ENCODE measurements around the gene VANGL1.
"Not testable (repeated sequence)": the region's sequence is repeated elsewhere in the genome, so short reads cannot be mapped to it uniquely, and the experiment has no call there.

Gene VANGL1

GRCh38 chr1:115624859-115625258, 16.9 kb upstream of the VANGL1 start:
- H3K9ac ChIP-seq (ENCODE audit: low read length): no peak overlapping the region
- H3K27ac ChIP-seq (ENCODE audit: low read depth, low read length): no peak overlapping the region
- H3K4me3 ChIP-seq (ENCODE audit: low read length): no peak overlapping the region
- no peaks in the 10 kb centered on the region for H3K36me3 ChIP-seq (ENCODE audit: control insufficient read depth, insufficient read depth, low read length)
- no peaks in the 10 kb centered on the region for H3K4me1 ChIP-seq (ENCODE audit: control insufficient read depth, insufficient read depth, low read length)
- H3K27me3 ChIP-seq (ENCODE audit: control insufficient read depth, insufficient read depth, low read length): no peaks in the 10 kb centered on the region

- Histone ChIP-seq H3K4me3 (ENCODE audit: low read length) (no peak overlapping the region), H3K27ac (ENCODE audit: low read depth, low read length) (no peak overlapping the region)
Observed at GRCh38 chr1:115630342-115630741, 11.4 kb upstream of the VANGL1 start.

GRCh38 chr1:115632251-115633026, 9.3 kb upstream of the VANGL1 start:
- Histone ChIP-seq H3K27me3 (ENCODE audit: control insufficient read depth, insufficient read depth, low read length) (no peaks in the 10 kb centered on the region), H3K9ac (ENCODE audit: low read length) (no peak overlapping the region), H3K4me3 (ENCODE audit: low read length) (no peak overlapping the region), H3K4me1 (ENCODE audit: control insufficient read depth, insufficient read depth, low read length) (no peaks in the 10 kb centered on the region), H3K27ac (ENCODE audit: low read depth, low read length) (no peak overlapping the region), H3K36me3 (ENCODE audit: control insufficient read depth, insufficient read depth, low read length) (no peaks in the 10 kb centered on the region)

More at GRCh38 chr1:115630342-115630741, 11.4 kb upstream of the VANGL1 start:
- no peak overlapping the region for H3K9ac ChIP-seq (ENCODE audit: low read length)
- no peaks in the 10 kb centered on the region for H3K27me3 ChIP-seq (ENCODE audit: control insufficient read depth, insufficient read depth, low read length)
- H3K36me3 ChIP-seq (ENCODE audit: control insufficient read depth, insufficient read depth, low read length): no peaks in the 10 kb centered on the region
- no peaks in the 10 kb centered on the region for H3K4me1 ChIP-seq (ENCODE audit: control insufficient read depth, insufficient read depth, low read length)

GRCh38 chr1:115633606-115634005, 8.2 kb upstream of the VANGL1 start:
- H3K9ac ChIP-seq (ENCODE audit: low read length); H3K27ac ChIP-seq (ENCODE audit: low read depth, low read length); H3K4me1 ChIP-seq (ENCODE audit: control insufficient read depth, insufficient read depth, low read length); H3K4me3 ChIP-seq (ENCODE audit: low read length); H3K27me3 ChIP-seq (ENCODE audit: control insufficient read depth, insufficient read depth, low read length); H3K36me3 ChIP-seq (ENCODE audit: control insufficient read depth, insufficient read depth, low read length): not testable (repeated sequence)

GRCh38 chr1:115637247-115637646, 4.5 kb upstream of the VANGL1 start:
- not testable (repeated sequence) for H3K4me1 ChIP-seq (ENCODE audit: control insufficient read depth, insufficient read depth, low read length); H3K9ac ChIP-seq (ENCODE audit: low read length); H3K27me3 ChIP-seq (ENCODE audit: control insufficient read depth, insufficient read depth, low read length); H3K27ac ChIP-seq (ENCODE audit: low read depth, low read length); H3K36me3 ChIP-seq (ENCODE audit: control insufficient read depth, insufficient read depth, low read length); H3K4me3 ChIP-seq (ENCODE audit: low read length)

GRCh38 chr1:115640384-115640783, 1.4 kb upstream of the VANGL1 start:
- Histone ChIP-seq H3K27me3 (ENCODE audit: control insufficient read depth, insufficient read depth, low read length) (no peaks in the 10 kb centered on the region), H3K27ac (ENCODE audit: low read depth, low read length) (no peak overlapping the region), H3K4me1 (ENCODE audit: control insufficient read depth, insufficient read depth, low read length) (peaks cover 6% of the 10 kb centered on the region), H3K4me3 (ENCODE audit: low read length) (no peak overlapping the region), H3K9ac (ENCODE audit: low read length) (no peak overlapping the region), H3K36me3 (ENCODE audit: control insufficient read depth, insufficient read depth, low read length) (no peaks in the 10 kb centered on the region)

- no peaks in the 10 kb centered on the region for H3K27me3 ChIP-seq (ENCODE audit: control insufficient read depth, insufficient read depth, low read length)
- H3K4me3 ChIP-seq (ENCODE audit: low read length): peak overlapping the region; percentile 90
- H3K4me1 ChIP-seq (ENCODE audit: control insufficient read depth, insufficient read depth, low read length): peaks cover 13% of the 10 kb centered on the region
- H3K9ac ChIP-seq (ENCODE audit: low read length): peak overlapping the region; percentile 47
- peak overlapping the region; percentile 83 for H3K27ac ChIP-seq (ENCODE audit: low read depth, low read length)
- H3K36me3 ChIP-seq (ENCODE audit: control insufficient read depth, insufficient read depth, low read length): no peaks in the 10 kb centered on the region
Observed at GRCh38 chr1:115642168-115643072, 650 bp downstream of the VANGL1 start.

- H3K9ac ChIP-seq (ENCODE audit: low read length): no peak overlapping the region
- no peaks in the 10 kb centered on the region for H3K36me3 ChIP-seq (ENCODE audit: control insufficient read depth, insufficient read depth, low read length)
- H3K4me1 ChIP-seq (ENCODE audit: control insufficient read depth, insufficient read depth, low read length): peaks cover 13% of the 10 kb centered on the region
- H3K4me3 ChIP-seq (ENCODE audit: low read length): peak overlapping the region; percentile 90
- H3K27ac ChIP-seq (ENCODE audit: low read depth, low read length): peak overlapping the region; percentile 83
- H3K27me3 ChIP-seq (ENCODE audit: control insufficient read depth, insufficient read depth, low read length): no peaks in the 10 kb centered on the region
Observed at GRCh38 chr1:115643225-115643624, 1.5 kb downstream of the VANGL1 start.

GRCh38 chr1:115643666-115644065, 1.9 kb downstream of the VANGL1 start:
- H3K27me3 ChIP-seq (ENCODE audit: control insufficient read depth, insufficient read depth, low read length): no peaks in the 10 kb centered on the region
- H3K4me3 ChIP-seq (ENCODE audit: low read length): no peak overlapping the region
- no peak overlapping the region for H3K9ac ChIP-seq (ENCODE audit: low read length)
- peaks cover 13% of the 10 kb centered on the region for H3K4me1 ChIP-seq (ENCODE audit: control insufficient read depth, insufficient read depth, low read length)
- H3K27ac ChIP-seq (ENCODE audit: low read depth, low read length): peak overlapping the region; percentile 83
- no peaks in the 10 kb centered on the region for H3K36me3 ChIP-seq (ENCODE audit: control insufficient read depth, insufficient read depth, low read length)

- Histone ChIP-seq H3K4me1 (ENCODE audit: control insufficient read depth, insufficient read depth, low read length) (peaks cover 17% of the 10 kb centered on the region), H3K27me3 (ENCODE audit: control insufficient read depth, insufficient read depth, low read length) (no peaks in the 10 kb centered on the region), H3K27ac (ENCODE audit: low read depth, low read length) (no peak overlapping the region), H3K36me3 (ENCODE audit: control insufficient read depth, insufficient read depth, low read length) (no peaks in the 10 kb centered on the region), H3K4me3 (ENCODE audit: low read length) (no peak overlapping the region), H3K9ac (ENCODE audit: low read length) (no peak overlapping the region)
Observed at GRCh38 chr1:115644109-115644508, 2.3 kb downstream of the VANGL1 start.

- Histone ChIP-seq H3K27me3 (ENCODE audit: control insufficient read depth, insufficient read depth, low read length) (no peaks in the 10 kb centered on the region), H3K4me1 (ENCODE audit: control insufficient read depth, insufficient read depth, low read length) (peaks cover 17% of the 10 kb centered on the region), H3K9ac (ENCODE audit: low read length) (no peak overlapping the region), H3K4me3 (ENCODE audit: low read length) (no peak overlapping the region), H3K36me3 (ENCODE audit: control insufficient read depth, insufficient read depth, low read length) (no peaks in the 10 kb centered on the region), H3K27ac (ENCODE audit: low read depth, low read length) (no peak overlapping the region)
Observed at GRCh38 chr1:115647047-115647446, 5.3 kb downstream of the VANGL1 start.

- H3K4me1 ChIP-seq (ENCODE audit: control insufficient read depth, insufficient read depth, low read length): peaks cover 17% of the 10 kb centered on the region
Observed at GRCh38 chr1:115647507-115647906, 5.7 kb downstream of the VANGL1 start.

More at GRCh38 chr1:115647507-115647906, 5.7 kb downstream of the VANGL1 start:
- Histone ChIP-seq H3K27ac (ENCODE audit: low read depth, low read length) (no peak overlapping the region), H3K27me3 (ENCODE audit: control insufficient read depth, insufficient read depth, low read length) (no peaks in the 10 kb centered on the region), H3K9ac (ENCODE audit: low read length) (no peak overlapping the region), H3K36me3 (ENCODE audit: control insufficient read depth, insufficient read depth, low read length) (no peaks in the 10 kb centered on the region), H3K4me3 (ENCODE audit: low read length) (no peak overlapping the region)
